HEK293 (cell line): Measurements from ENCODE around the gene TWF2.

Experiments used
- EGR2 ChIP-seq: fragments of 450-650 bp; formaldehyde crosslinking; IDR thresholded peaks from 2 replicates; pipeline ENCODE4 v1.5.1; 2016; ENCODE audit warnings: low read depth, missing biosample characterization, missing genetic modification characterization
- KLF8 ChIP-seq: fragments of 450-650 bp; formaldehyde crosslinking; IDR thresholded peaks from 2 replicates; pipeline ENCODE4 v1.5.1; 2016; ENCODE audit warnings: missing biosample characterization, missing genetic modification characterization
- PATZ1 ChIP-seq: fragments of 450-650 bp; formaldehyde crosslinking; IDR thresholded peaks from 2 replicates; pipeline ENCODE4 v1.5.1; 2016; ENCODE audit warnings: missing biosample characterization, missing genetic modification characterization
- PRDM10 ChIP-seq: fragments of 450-650 bp; formaldehyde crosslinking; IDR thresholded peaks from 2 replicates; pipeline ENCODE4 v1.5.1; 2016; ENCODE audit warnings: missing biosample characterization, missing genetic modification characterization
- SP2 ChIP-seq: fragments of 450-650 bp; formaldehyde crosslinking; IDR thresholded peaks from 2 replicates; pipeline ENCODE4 v1.5.1; 2016; ENCODE audit warnings: missing biosample characterization, missing genetic modification characterization
- SP7 ChIP-seq: fragments of 450-650 bp; formaldehyde crosslinking; IDR thresholded peaks from 2 replicates; pipeline ENCODE4 v1.5.1; 2016; ENCODE audit warnings: missing biosample characterization, missing genetic modification characterization
- ZBTB10 ChIP-seq: fragments of 450-650 bp; formaldehyde crosslinking; IDR thresholded peaks from 2 replicates; pipeline ENCODE4 v1.5.1; 2016; ENCODE audit warnings: missing biosample characterization, missing genetic modification characterization
- ZBTB11 ChIP-seq: fragments of 450-650 bp; formaldehyde crosslinking; conservative IDR thresholded peaks from 2 replicates; pipeline ENCODE4 v1.5.1; 2016; ENCODE audit warnings: low read depth, missing biosample characterization, missing genetic modification characterization
- ZBTB20 ChIP-seq: fragments of 450-650 bp; formaldehyde crosslinking; IDR thresholded peaks from 2 replicates; pipeline ENCODE4 v1.5.1; 2016; ENCODE audit warnings: missing biosample characterization, missing genetic modification characterization
- ZBTB48 ChIP-seq: fragments of 450-650 bp; formaldehyde crosslinking; IDR thresholded peaks from 2 replicates; pipeline ENCODE4 v1.5.1; 2016; ENCODE audit warnings: missing biosample characterization, missing genetic modification characterization
- ZEB2 ChIP-seq: fragments of 450-650 bp; formaldehyde crosslinking; IDR thresholded peaks from 2 replicates; pipeline ENCODE4 v1.5.1; 2016; ENCODE audit warnings: missing biosample characterization, missing genetic modification characterization
- ZNF132 ChIP-seq: fragments of 450-650 bp; formaldehyde crosslinking; IDR thresholded peaks from 2 replicates; pipeline ENCODE4 v1.5.1; 2017; ENCODE audit warnings: missing biosample characterization, missing genetic modification characterization, borderline replicate concordance
- ZNF280C ChIP-seq: fragments of 450-650 bp; formaldehyde crosslinking; IDR thresholded peaks from 2 replicates; pipeline ENCODE4 v1.5.1; 2016; ENCODE audit warnings: missing biosample characterization, missing genetic modification characterization
- ZNF394 ChIP-seq: fragments of 450-650 bp; formaldehyde crosslinking; IDR thresholded peaks from 2 replicates; pipeline ENCODE4 v1.5.1; 2016; ENCODE audit warnings: missing biosample characterization, missing genetic modification characterization, mild to moderate bottlenecking, moderate library complexity, borderline replicate concordance
- ZNF561 ChIP-seq: fragments of 450-650 bp; IDR thresholded peaks from 2 replicates; pipeline ENCODE4 v1.5.1; 2018; ENCODE audit warnings: missing biosample characterization, missing genetic modification characterization, borderline replicate concordance
- ZNF600 ChIP-seq: fragments of 450-650 bp; formaldehyde crosslinking; IDR thresholded peaks from 2 replicates; pipeline ENCODE4 v1.5.1; 2016; ENCODE audit warnings: missing biosample characterization, missing genetic modification characterization
- ZNF629 ChIP-seq: fragments of 450-650 bp; formaldehyde crosslinking; IDR thresholded peaks from 2 replicates; pipeline ENCODE4 v1.5.1; 2017; ENCODE audit warnings: missing biosample characterization, missing genetic modification characterization
- ZNF76 ChIP-seq: fragments of 450-650 bp; formaldehyde crosslinking; IDR thresholded peaks from 2 replicates; pipeline ENCODE4; 2016; ENCODE audit warnings: low read depth, missing biosample characterization, missing genetic modification characterization, borderline replicate concordance
- ZSCAN23 ChIP-seq: fragments of 450-650 bp; formaldehyde crosslinking; IDR thresholded peaks from 2 replicates; pipeline ENCODE4 v1.5.1; 2016; ENCODE audit warnings: missing biosample characterization, missing genetic modification characterization

TWF2 gene

GRCh38 chr3:52278510-52279069 is 39.6 kb upstream of the TWF2 start, which contains the start of gene WDR82 (continued):
- peak; percentile 69 for TF ChIP-seq PRDM10 (tag by site-specific recombination)
- 0 out of 2 replicates have a peak, but pooled peaks have one; percentile 36 for TF ChIP-seq ZSCAN23 (tag by site-specific recombination)
- TF ChIP-seq ZNF600, result peak; percentile 87
- peak; percentile 80 for TF ChIP-seq SP2 (tag by site-specific recombination)
- TF ChIP-seq ZBTB20 (tag by site-specific recombination), result peak; percentile 75
- TF ChIP-seq ZEB2 (tag by site-specific recombination), result peak; percentile 48; the same call in 1 of the 2 replicates
- TF ChIP-seq ZNF394, result 0 out of 2 replicates have a peak, but pooled peaks have one; percentile 44
- TF ChIP-seq ZNF561 (tag by site-specific recombination), result peak; percentile 46; the same call in 1 of the 2 replicates
- TF ChIP-seq ZNF76 (tag by site-specific recombination), result peak; percentile 91
- no peak for TF ChIP-seq ZNF132 (tag by site-specific recombination)
- TF ChIP-seq ZNF629 (tag by site-specific recombination), result peak; percentile 55; the same call in 1 of the 2 replicates
- peak; percentile 75; the same call in 1 of the 2 replicates for TF ChIP-seq ZBTB10 (tag by site-specific recombination)
- TF ChIP-seq SP7 (tag by site-specific recombination), result peak; percentile 30; the same call in 1 of the 2 replicates
- no peak for TF ChIP-seq ZNF280C (tag by site-specific recombination)
- peak; percentile 75 for TF ChIP-seq EGR2
- TF ChIP-seq ZBTB11 (tag by site-specific recombination), result peak; percentile 34; the same call in 1 of the 2 replicates
- TF ChIP-seq ZBTB48 (tag by site-specific recombination), result peak; percentile 79
- TF ChIP-seq KLF8 (tag by site-specific recombination), result peak; percentile 66
- TF ChIP-seq PATZ1 (tag by site-specific recombination), result peak; percentile 88
